Measurements from ENCODE around the gene ADAMTSL3.

DNA sequence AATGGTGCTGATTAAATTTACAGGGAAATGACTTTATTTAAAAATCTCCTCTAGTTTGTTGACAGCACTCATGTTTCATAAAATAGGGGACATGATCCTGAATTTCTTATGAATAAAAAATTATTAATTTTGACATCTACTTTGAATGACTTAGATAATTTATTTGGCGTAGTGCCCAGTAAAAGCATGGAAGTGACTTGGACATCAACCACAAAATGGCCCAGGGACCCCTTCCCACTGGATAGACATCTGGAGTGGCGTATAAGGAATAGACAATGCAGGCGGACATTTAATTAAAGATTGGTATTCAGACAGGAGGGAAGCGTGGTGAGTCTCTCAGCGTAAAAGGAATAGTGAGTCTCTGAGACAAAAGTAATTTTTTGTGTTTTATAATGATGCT, 79.8 kb downstream of the ADAMTSL3 start:
- TF ChIP-seq, protein P1, sequence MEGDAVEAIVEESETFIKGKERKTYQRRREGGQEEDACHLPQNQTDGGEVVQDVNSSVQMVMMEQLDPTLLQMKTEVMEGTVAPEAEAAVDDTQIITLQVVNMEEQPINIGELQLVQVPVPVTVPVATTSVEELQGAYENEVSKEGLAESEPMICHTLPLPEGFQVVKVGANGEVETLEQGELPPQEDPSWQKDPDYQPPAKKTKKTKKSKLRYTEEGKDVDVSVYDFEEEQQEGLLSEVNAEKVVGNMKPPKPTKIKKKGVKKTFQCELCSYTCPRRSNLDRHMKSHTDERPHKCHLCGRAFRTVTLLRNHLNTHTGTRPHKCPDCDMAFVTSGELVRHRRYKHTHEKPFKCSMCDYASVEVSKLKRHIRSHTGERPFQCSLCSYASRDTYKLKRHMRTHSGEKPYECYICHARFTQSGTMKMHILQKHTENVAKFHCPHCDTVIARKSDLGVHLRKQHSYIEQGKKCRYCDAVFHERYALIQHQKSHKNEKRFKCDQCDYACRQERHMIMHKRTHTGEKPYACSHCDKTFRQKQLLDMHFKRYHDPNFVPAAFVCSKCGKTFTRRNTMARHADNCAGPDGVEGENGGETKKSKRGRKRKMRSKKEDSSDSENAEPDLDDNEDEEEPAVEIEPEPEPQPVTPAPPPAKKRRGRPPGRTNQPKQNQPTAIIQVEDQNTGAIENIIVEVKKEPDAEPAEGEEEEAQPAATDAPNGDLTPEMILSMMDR (conservative IDR thresholded peaks at IDR 0.05; ENCODE audit: low read depth, low read length) = no peak
- TF ChIP-seq POLR2A (IDR thresholded peaks at IDR 0.05; ENCODE audit: low read depth, low read length) (no peak), CEBPB (IDR thresholded peaks at IDR 0.05; ENCODE audit: low read depth, low read length) (no peak), BHLHE40 (IDR thresholded peaks at IDR 0.05; ENCODE audit: low read depth, low read length) (no peak), CHD1 (IDR thresholded peaks at IDR 0.05; ENCODE audit: low read depth, low read length) (no peak), MAZ (IDR thresholded peaks at IDR 0.05; ENCODE audit: borderline replicate concordance, low read depth, low read length) (no peak), USF2 (IDR thresholded peaks at IDR 0.05; ENCODE audit: low read depth, low read length) (no peak), RCOR1 (IDR thresholded peaks at IDR 0.05; ENCODE audit: insufficient replicate concordance, low read length) (no peak), RAD21 (IDR thresholded peaks at IDR 0.05; ENCODE audit: low read length) (no peak), RFX5 (IDR thresholded peaks at IDR 0.05; ENCODE audit: low read depth, low read length) (no peak)
- TF ChIP-seq, protein P2, sequence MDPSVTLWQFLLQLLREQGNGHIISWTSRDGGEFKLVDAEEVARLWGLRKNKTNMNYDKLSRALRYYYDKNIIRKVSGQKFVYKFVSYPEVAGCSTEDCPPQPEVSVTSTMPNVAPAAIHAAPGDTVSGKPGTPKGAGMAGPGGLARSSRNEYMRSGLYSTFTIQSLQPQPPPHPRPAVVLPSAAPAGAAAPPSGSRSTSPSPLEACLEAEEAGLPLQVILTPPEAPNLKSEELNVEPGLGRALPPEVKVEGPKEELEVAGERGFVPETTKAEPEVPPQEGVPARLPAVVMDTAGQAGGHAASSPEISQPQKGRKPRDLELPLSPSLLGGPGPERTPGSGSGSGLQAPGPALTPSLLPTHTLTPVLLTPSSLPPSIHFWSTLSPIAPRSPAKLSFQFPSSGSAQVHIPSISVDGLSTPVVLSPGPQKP (IDR thresholded peaks at IDR 0.05; ENCODE audit: borderline replicate concordance, low read depth, low read length) = no peak
